ENCODE measurements around the gene SAPCD2.
A peak's percentile ranks its signal among the peaks of the same experiment; 100 is the strongest.

- no peak for TF ChIP-seq CTCF (IDR thresholded peaks at IDR 0.05)
- peak in 1 of 2 donors; percentile 66 for TF ChIP-seq POLR2A (IDR thresholded peaks at IDR 0.05)
- peak; percentile 24 to 43 for TF ChIP-seq POLR2AphosphoS5 (IDR thresholded peaks at IDR 0.05; ENCODE audit: insufficient read depth in 1 of 2, low read depth in 1 of 2)
Measured at GRCh38 chr9:137077010-137077747, 6.8 kb upstream of the SAPCD2 start, which contains the start of gene UAP1L1.
